IMR-90 (cell line): Measurements from ENCODE around the gene CALN1. TPM values are rescaled to one million over a fixed set of nuclear protein-coding genes. Genes with fewer than 3 reads are reported as not detected.

Experiments used
- ATAC-seq: fragments of 200-7000 bp; cut with Tn5 transposase; 2 replicates; pipeline ENCODE4 v1.9.1; 2020; ENCODE audit warnings: low read depth, mild to moderate bottlenecking, moderate library complexity
- BruUV-seq: library from RNA; stranded (reverse); fragments of 400-500 nt; replicated peaks from 2 replicates; lab custom pipeline; 2021; lab: Mats Ljungman, UMichigan
- CTCF ChIA-PET: fragments of 300-600 bp; formaldehyde crosslinking; extraction: SDS; loops from one replicate; lab custom pipeline; 2021; ENCODE audit warnings: antibody characterized with exemption; lab: Yijun Ruan, JAX
- POLR2A ChIA-PET: fragments of 300-600 bp; sonication (Branson Sonifier 250); formaldehyde crosslinking; loops from one replicate; lab custom pipeline; 2022; ENCODE audit warnings: antibody characterized with exemption; ENCODE audit not compliant: unreplicated experiment; lab: Charles Lee
- DNase-seq: peaks from one replicate; pipeline ENCODE4 v3.0.0; 2013
- H2AFZ ChIP-seq: replicated peaks from 2 replicates; pipeline ENCODE3; 2013; ENCODE audit warnings: low read length, mild to moderate bottlenecking; ENCODE audit not compliant: poor library complexity
- H2AK5ac ChIP-seq: 2 replicates; pipeline ENCODE4 v1.6.1; 2013; ENCODE audit warnings: low read depth, low read length, inconsistent platforms
- H2AK9ac ChIP-seq: replicated peaks from 2 replicates; pipeline ENCODE3; 2013; ENCODE audit warnings: mild to moderate bottlenecking, low read depth, low read length, moderate library complexity; ENCODE audit not compliant: poor library complexity
- H2BK120ac ChIP-seq: 2 replicates; pipeline ENCODE4 v1.6.1; 2013; ENCODE audit warnings: low read depth, low read length, inconsistent platforms
- H2BK15ac ChIP-seq: 3 replicates; pipeline ENCODE4 v1.6.1; 2013; ENCODE audit warnings: low read depth, low read length, inconsistent platforms
- H2BK20ac ChIP-seq: 2 replicates; pipeline ENCODE4 v1.6.1; 2013; ENCODE audit warnings: low read depth, mild to moderate bottlenecking, inconsistent platforms, low read length, moderate library complexity
- H2BK5ac ChIP-seq: 2 replicates; pipeline ENCODE4 v1.6.1; 2013; ENCODE audit warnings: mild to moderate bottlenecking, low read depth, low read length, inconsistent platforms; ENCODE audit not compliant: poor library complexity, severe bottlenecking
- H3K14ac ChIP-seq: replicated peaks from 2 replicates; pipeline ENCODE4 v1.6.1; 2013; ENCODE audit warnings: low read depth, low read length, inconsistent platforms
- H3K18ac ChIP-seq: 2 replicates; pipeline ENCODE4 v1.6.1; 2013; ENCODE audit warnings: low read depth, low read length, control low read depth
- H3K23ac ChIP-seq: 2 replicates; pipeline ENCODE4 v1.6.1; 2013; ENCODE audit warnings: low read depth, low read length, inconsistent platforms
- H3K27ac ChIP-seq: 2 replicates; pipeline ENCODE4 v1.5.1; 2013; ENCODE audit warnings: mild to moderate bottlenecking, control low read depth, low read length; ENCODE audit not compliant: insufficient read depth
- H3K27me3 ChIP-seq: 2 replicates; pipeline ENCODE4 v1.6.1; 2013; ENCODE audit warnings: low read length; ENCODE audit not compliant: control insufficient read depth, insufficient read depth
- H3K36me3 ChIP-seq: 2 replicates; pipeline ENCODE4 v1.6.1; 2013; ENCODE audit warnings: low read length, mixed read lengths; ENCODE audit not compliant: control insufficient read depth, insufficient read depth
- H3K4ac ChIP-seq: 2 replicates; pipeline ENCODE4 v1.6.1; 2013; ENCODE audit warnings: low read depth, low read length, inconsistent platforms
- H3K4me1 ChIP-seq: 2 replicates; pipeline ENCODE4 v1.6.1; 2013; ENCODE audit warnings: low read length, mixed read lengths; ENCODE audit not compliant: control insufficient read depth, insufficient read depth
- H3K4me2 ChIP-seq: 2 replicates; pipeline ENCODE4 v1.6.1; 2013; ENCODE audit warnings: low read depth, mild to moderate bottlenecking, control low read depth, low read length, moderate library complexity
- H3K4me3 ChIP-seq: 2 replicates; pipeline ENCODE4 v1.5.1; 2013; ENCODE audit warnings: low read depth, mild to moderate bottlenecking, control low read depth, low read length, moderate library complexity; ENCODE audit not compliant: insufficient read depth
- H3K56ac ChIP-seq: 2 replicates; pipeline ENCODE4 v1.6.1; 2013; ENCODE audit warnings: low read length, inconsistent platforms; ENCODE audit not compliant: insufficient read depth; ENCODE audit errors: extremely low read depth
- H3K79me1 ChIP-seq, 2 experiments: 2 replicates each; pipeline ENCODE4 v1.6.1; 2013; ENCODE audit warnings: low read length in 2 of 2, inconsistent platforms in 1 of 2, low read depth in 1 of 2
- H3K9ac ChIP-seq: 2 replicates; pipeline ENCODE4 v1.6.1; 2013; ENCODE audit warnings: low read depth, low read length, control low read depth
- H3K9me1 ChIP-seq: 2 replicates; pipeline ENCODE4 v1.6.1; 2013; ENCODE audit warnings: low read length, inconsistent platforms; ENCODE audit not compliant: insufficient read depth
- H3K9me3 ChIP-seq: 2 replicates; pipeline ENCODE4 v1.6.1; 2013; ENCODE audit warnings: low read length; ENCODE audit not compliant: control insufficient read depth, insufficient read depth
- H4K20me1 ChIP-seq: 2 replicates; pipeline ENCODE4 v1.6.1; 2013; ENCODE audit warnings: low read length, inconsistent platforms; ENCODE audit not compliant: insufficient read depth
- H4K5ac ChIP-seq: 2 replicates; pipeline ENCODE4 v1.6.1; 2013; ENCODE audit warnings: mild to moderate bottlenecking, low read depth, low read length, control low read depth
- H4K8ac ChIP-seq, 2 experiments: 2 replicates each; pipeline ENCODE4 v1.6.1; 2013; ENCODE audit warnings: low read depth in 2 of 2, low read length in 2 of 2, control low read depth in 1 of 2, inconsistent platforms in 1 of 2
- H4K91ac ChIP-seq: 2 replicates; pipeline ENCODE4 v1.6.1; 2013; ENCODE audit warnings: low read depth, low read length, inconsistent platforms; ENCODE audit not compliant: insufficient read depth
- BHLHE40 ChIP-seq: fragments of 150-350 bp; IDR thresholded peaks from 2 replicates; pipeline ENCODE4 v1.6.1; 2016; ENCODE audit warnings: mild to moderate bottlenecking, low read depth, low read length
- MAFK ChIP-seq: IDR thresholded peaks from 2 replicates; pipeline ENCODE4 v1.6.1; 2012; ENCODE audit warnings: low read depth, low read length, improper control_type of control experiment
- WGBS, 2 experiments: methylation state at CpG; one replicate each; pipeline versions ENCODE4 v1.1.5 to v1.1.7; 2013; ENCODE audit warnings: missing lambda C conversion rate in 2 of 2; ENCODE audit not compliant: insufficient read length in 1 of 2; ENCODE audit errors: extremely low coverage in 2 of 2; 5-methylcytosine and 5-hydroxymethylcytosine counted together
- dilution Hi-C: fragments of 300-500 bp; cut with HindIII; formaldehyde crosslinking; loops from one replicate; pipeline ENCODE4 v1.14.3; 2018; ENCODE audit warnings: low sequenced_read_pairs; ENCODE audit not compliant: unreplicated experiment
- in situ Hi-C: fragments of 300-500 bp; cut with MboI; formaldehyde crosslinking; loops from 3 replicates; pipeline ENCODE4 v1.14.3; 2019; ENCODE audit warnings: low sequenced_read_pairs, inconsistent platforms, mixed read lengths
- intact Hi-C: fragments of 100-400 bp; cut with micrococcal nuclease; formaldehyde crosslinking; loops from 2 replicates; pipeline ENCODE4 v1.10.0; 2022
- polyA plus RNA-seq, 3 experiments: library from polyadenylated mRNA; depleted of rRNA; stranded (reverse); fragments of >200 nt; gene quantifications; 2 replicates each; pipeline ENCODE4 v1.2.3, GENCODE V29; 2012; ENCODE audit warnings: low replicate concordance in 1 of 3
- total RNA-seq: library from RNA; depleted of rRNA; stranded (reverse); fragments of >200 nt; gene quantifications from 2 replicates; pipeline ENCODE4 v1.2.3, GENCODE V29; 2012
- TF ChIP-seq, protein P1 (sequence below): fragments of 150-350 bp; IDR thresholded peaks from 2 replicates; pipeline ENCODE4 v1.6.1; 2016; ENCODE audit warnings: low read depth, mild to moderate bottlenecking, low read length, moderate library complexity, borderline replicate concordance

Gene CALN1
- total and polyA plus RNA-seq, 2 of the 4 experiments (the other 2 are of a cell fraction): not detected

DNA sequence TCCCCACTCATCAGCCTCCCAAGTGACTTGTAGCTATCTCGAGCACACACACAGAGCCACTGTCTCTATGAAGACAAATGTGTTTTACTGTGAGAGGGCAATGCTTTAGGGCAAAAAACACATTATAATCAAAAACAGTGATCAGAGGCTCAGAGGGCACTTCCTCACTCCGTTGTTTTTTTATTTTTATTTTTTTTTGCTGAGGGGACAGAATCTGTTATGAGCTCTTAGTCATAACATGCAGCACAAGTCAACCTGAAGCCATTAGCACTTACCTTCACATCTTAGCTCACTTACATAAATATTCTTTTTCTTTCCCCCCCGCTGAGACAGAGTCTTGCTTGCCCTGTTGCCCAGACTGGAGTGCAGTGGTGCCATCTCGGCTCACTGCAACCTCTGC lies 157.7 kb downstream of the CALN1 start:
- no peak overlapping the region for H3K14ac ChIP-seq
- no peak overlapping the region for H2BK15ac ChIP-seq
- no peaks in the 10 kb centered on the region for H3K9me1 ChIP-seq
- H3K9me3 ChIP-seq: peaks cover 17% of the 10 kb centered on the region
- no peaks in the 10 kb centered on the region for H4K20me1 ChIP-seq
- H3K27me3 ChIP-seq: no peaks in the 10 kb centered on the region
- H3K27ac ChIP-seq: no peak overlapping the region
- H3K79me1 ChIP-seq: no peaks in the 10 kb centered on the region
- no peak overlapping the region for H3K18ac ChIP-seq
- in situ Hi-C loops: no loop called here
- no CpG with 5 or more reads among the region's 4 CpGs for WGBS, 2 experiments
- no peak overlapping the region for H2AK5ac ChIP-seq
- no peak overlapping the region for H3K56ac ChIP-seq
- peak; percentile 20; the same call in 1 of the 2 replicates for TF ChIP-seq MAFK
- TF ChIP-seq BHLHE40: no peak
- TF ChIP-seq, protein P1, sequence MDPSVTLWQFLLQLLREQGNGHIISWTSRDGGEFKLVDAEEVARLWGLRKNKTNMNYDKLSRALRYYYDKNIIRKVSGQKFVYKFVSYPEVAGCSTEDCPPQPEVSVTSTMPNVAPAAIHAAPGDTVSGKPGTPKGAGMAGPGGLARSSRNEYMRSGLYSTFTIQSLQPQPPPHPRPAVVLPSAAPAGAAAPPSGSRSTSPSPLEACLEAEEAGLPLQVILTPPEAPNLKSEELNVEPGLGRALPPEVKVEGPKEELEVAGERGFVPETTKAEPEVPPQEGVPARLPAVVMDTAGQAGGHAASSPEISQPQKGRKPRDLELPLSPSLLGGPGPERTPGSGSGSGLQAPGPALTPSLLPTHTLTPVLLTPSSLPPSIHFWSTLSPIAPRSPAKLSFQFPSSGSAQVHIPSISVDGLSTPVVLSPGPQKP: no peak
- ChIA-PET CTCF (no interaction called here), POLR2A (no interaction called here)
- H3K4ac ChIP-seq: no peak overlapping the region
- H2AK9ac ChIP-seq: no peak overlapping the region
- H3K4me2 ChIP-seq: no peak overlapping the region
- H2AFZ ChIP-seq: no peak overlapping the region
- no peak overlapping the region for H2BK5ac ChIP-seq
- no peak overlapping the region for H3K4me3 ChIP-seq
- BruUV-seq: no TSS peak
- no peak overlapping the region for H2BK20ac ChIP-seq
- no peak overlapping the region for H3K23ac ChIP-seq
- H4K8ac ChIP-seq: no peak overlapping the region
- dilution Hi-C loops: no loop called here
- H3K9ac ChIP-seq: no peak overlapping the region
- intact Hi-C loops: no loop called here
- no peaks in the 10 kb centered on the region for H3K4me1 ChIP-seq
- no peak overlapping the region for H2BK120ac ChIP-seq
- DNase-seq (no peak), ATAC-seq (no peak)
- no peaks in the 10 kb centered on the region for H3K36me3 ChIP-seq
- no peak overlapping the region for H4K91ac ChIP-seq
- no peak overlapping the region for H4K5ac ChIP-seq
